ENCODE results near the gene IL18R1.

IL18R1 gene

DNA sequence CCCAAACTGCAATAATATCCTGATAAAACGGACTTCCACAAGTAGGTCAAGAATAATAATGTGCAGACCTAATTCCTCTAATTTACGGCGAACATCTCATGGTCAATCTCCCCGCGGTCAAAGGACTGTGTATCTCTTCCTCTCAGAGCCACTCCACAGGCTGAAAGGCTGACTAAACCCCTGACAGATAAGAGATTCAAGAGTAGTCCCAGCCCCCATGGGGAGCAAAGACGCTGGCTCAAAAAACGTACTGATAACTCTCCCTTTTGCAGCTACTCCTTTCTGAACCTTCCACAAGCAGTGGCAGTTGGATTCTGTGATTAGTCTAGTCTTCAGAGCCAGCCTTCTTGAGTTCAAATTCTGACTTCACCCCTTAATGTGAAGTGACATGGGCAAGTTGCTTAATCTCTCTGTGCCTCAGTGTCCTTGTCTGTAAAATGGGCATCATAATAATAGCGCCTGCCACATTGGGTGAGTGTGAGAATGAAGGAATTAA lies 19.7 kb upstream of the IL18R1 start:
- DNase-seq (ENCODE audit: low read depth), result peak; percentile 37
- no peak overlapping the region for H3K4me3 ChIP-seq (replicated peaks; ENCODE audit: low read depth, low read length)
- TF ChIP-seq, protein P1, sequence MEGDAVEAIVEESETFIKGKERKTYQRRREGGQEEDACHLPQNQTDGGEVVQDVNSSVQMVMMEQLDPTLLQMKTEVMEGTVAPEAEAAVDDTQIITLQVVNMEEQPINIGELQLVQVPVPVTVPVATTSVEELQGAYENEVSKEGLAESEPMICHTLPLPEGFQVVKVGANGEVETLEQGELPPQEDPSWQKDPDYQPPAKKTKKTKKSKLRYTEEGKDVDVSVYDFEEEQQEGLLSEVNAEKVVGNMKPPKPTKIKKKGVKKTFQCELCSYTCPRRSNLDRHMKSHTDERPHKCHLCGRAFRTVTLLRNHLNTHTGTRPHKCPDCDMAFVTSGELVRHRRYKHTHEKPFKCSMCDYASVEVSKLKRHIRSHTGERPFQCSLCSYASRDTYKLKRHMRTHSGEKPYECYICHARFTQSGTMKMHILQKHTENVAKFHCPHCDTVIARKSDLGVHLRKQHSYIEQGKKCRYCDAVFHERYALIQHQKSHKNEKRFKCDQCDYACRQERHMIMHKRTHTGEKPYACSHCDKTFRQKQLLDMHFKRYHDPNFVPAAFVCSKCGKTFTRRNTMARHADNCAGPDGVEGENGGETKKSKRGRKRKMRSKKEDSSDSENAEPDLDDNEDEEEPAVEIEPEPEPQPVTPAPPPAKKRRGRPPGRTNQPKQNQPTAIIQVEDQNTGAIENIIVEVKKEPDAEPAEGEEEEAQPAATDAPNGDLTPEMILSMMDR (IDR thresholded peaks at IDR 0.05; ENCODE audit: low read length, missing control alignments), result no peak

DNA sequence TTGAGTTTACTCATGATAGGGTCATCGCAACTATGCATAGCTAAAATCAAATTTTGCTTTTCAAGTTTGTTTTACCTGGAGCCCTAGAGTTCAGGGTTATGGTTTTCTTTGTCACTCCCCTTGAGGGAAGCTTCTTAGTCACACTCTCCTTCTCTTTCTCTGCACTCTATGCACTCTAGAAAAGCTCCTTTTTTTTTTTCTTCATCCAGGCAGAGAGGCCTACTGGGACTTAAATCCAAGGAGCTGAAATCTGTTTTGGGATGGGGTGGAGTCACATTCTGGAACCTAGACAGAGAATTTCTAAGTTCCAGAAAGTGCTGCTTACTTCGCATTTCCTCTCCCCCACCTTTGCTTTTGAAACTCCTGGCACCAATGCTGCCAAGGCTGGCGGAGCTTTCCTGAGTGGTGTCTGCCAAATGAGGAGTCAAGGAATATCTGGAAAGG lies 19.1 kb upstream of the IL18R1 start:
- TF ChIP-seq, protein P1 (IDR thresholded peaks at IDR 0.05; ENCODE audit: low read length, missing control alignments), result no peak

DNA sequence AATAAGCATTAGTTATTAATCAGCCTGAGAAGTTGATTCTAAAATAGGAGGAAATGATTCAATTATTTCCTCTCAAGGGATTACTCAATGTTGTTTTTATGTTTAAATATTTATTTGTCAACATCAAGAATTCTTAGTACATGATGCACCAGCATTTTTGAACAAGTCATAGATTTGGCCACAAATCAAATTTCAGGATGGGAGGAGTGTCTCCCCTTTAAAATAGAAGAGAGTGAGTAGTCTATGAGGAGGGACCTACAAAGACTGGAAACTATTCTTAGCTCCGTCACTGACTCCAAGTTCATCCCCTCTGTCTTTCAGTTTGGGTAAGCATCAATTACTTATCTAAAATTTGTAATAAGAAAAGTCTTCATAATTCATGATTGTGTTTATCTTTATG lies 18.6 kb upstream of the IL18R1 start:
- H3K4me3 ChIP-seq (replicated peaks; ENCODE audit: low read depth, low read length), result peak overlapping the region; percentile 44
- DNase-seq (ENCODE audit: low read depth), result peak; percentile 90
- TF ChIP-seq, protein P1 (IDR thresholded peaks at IDR 0.05; ENCODE audit: low read length, missing control alignments), result no peak

More for the DNA sequence above, 19.1 kb upstream of the IL18R1 start:
- H3K4me3 ChIP-seq (replicated peaks; ENCODE audit: low read depth, low read length), result peak overlapping the region; percentile 25
- peak; percentile 92 for DNase-seq (ENCODE audit: low read depth)

DNA sequence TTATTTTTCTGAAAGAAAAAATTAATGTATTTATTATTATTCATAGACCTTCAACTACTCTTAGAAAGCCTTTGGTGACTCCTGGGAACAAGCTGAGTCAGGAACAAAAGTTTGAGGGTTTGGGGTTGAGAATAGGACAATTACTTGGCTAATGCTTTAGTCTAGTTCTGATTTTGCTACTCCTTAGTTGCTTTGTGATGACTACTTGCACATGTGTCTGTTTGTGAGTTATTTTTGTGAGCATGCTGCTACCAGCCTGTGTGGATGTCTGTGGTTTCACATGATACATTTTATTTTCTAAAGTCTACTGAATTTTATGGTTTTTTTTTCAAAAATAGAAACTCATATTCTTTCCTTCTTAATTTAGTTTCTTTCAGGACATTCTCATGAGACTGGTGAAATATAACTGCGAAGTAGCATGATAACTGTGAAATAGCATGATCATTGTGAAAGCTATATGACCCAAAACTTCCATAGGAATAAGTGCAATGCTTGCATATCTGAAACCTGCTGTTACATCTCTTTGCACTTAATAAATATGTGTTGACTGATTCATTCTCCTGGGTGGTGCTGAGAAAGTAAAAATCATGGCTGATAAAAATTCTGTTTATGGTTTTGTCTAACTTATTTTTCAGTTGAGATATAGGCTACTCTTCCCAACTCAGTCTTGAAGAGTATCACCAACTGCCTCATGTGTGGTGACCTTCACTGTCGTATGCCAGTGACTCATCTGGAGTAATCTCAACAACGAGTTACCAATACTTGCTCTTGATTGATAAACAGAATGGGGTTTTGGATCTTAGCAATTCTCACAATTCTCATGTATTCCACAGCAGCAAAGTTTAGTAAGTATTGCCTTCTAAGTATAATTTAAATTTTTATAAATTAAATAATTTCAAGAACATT lies 17.9 kb upstream of the IL18R1 start:
- DNase-seq (ENCODE audit: low read depth), result peak; percentile 57

DNA sequence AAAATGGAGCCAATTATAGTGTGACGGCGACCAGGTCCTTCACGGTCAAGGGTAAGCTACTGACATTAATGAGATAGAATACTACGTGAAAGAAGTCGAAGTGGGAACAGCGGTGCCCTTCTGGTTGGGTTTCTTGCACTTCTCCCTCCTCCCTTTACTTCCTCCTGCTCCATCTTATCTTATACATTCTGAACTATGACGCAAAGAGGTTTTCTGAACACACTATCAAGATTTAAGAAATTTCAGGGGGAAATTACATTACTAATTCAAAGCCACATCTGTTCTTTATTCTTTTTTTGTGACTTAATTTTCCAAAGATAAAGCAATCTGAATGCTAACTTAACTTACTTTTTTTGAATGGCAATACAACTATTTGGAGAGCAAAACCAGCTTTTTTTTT lies 14.8 kb upstream of the IL18R1 start:
- peak; percentile 48 for DNase-seq (ENCODE audit: low read depth)
- no peak overlapping the region for H3K4me3 ChIP-seq (replicated peaks; ENCODE audit: low read depth, low read length)
- TF ChIP-seq, protein P1 (IDR thresholded peaks at IDR 0.05; ENCODE audit: low read length, missing control alignments), result no peak

More for the DNA sequence above, 17.9 kb upstream of the IL18R1 start:
- H3K4me3 ChIP-seq (replicated peaks; ENCODE audit: low read depth, low read length), result peak overlapping the region; percentile 44
- TF ChIP-seq, protein P1 (IDR thresholded peaks at IDR 0.05; ENCODE audit: low read length, missing control alignments), result peak; percentile 3

DNA sequence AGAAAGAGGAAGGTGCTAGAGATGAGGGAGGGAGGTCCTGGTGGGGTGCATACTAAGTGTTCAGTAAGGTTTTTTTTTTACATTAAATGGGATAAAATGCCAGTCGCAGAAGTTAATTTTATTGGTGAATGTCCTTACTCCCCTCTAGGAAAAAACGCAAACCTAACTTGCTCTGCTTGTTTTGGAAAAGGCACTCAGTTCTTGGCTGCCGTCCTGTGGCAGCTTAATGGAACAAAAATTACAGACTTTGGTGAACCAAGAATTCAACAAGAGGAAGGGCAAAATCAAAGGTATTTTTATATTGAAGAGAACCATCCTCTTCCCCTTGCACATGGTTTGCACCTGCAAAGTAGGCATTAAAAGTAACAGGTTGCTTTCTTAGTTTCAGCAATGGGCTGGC lies 12.7 kb upstream of the IL18R1 start:
- TF ChIP-seq, protein P1 (IDR thresholded peaks at IDR 0.05; ENCODE audit: low read length, missing control alignments), result peak; percentile 20
- no peak overlapping the region for H3K4me3 ChIP-seq (replicated peaks; ENCODE audit: low read depth, low read length)
- DNase-seq (ENCODE audit: low read depth), result peak; percentile 39

Measured in fibroblast of pulmonary artery (primary cell).